Measurements from ENCODE around the gene KRTAP1-4. TPM values are rescaled to one million over a fixed set of nuclear protein-coding genes. Genes with fewer than 3 reads are reported as not detected.

The KRTAP1-4 gene
- total and polyA plus RNA-seq, 2 of the 8 experiments (the other 6 are each of a cell fraction or from before 2014, with no cell fraction given), result not detected

DNA sequence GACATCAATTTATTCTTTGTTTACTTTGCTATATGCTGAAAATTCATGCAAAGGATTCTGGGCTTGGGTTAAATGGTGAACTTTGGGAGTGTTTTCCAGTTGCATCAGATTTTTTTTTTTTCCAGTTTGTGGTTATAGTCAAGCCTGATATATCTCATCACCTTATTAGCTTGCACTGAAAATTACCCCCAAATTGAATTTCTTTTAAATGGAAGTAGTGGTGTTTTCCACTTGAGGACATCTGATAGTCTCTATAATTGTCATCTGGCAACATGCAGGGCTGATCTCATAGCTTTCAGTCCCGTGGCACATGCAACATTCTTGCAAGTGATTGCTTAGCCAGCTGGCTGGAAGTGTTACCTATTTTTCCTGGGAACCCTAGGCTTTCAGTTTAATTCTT lies 16.4 kb downstream of the KRTAP1-4 start:
- H2BK20ac ChIP-seq (ENCODE audit: low read length), result no peak overlapping the region
- H3K14ac ChIP-seq (ENCODE audit: insufficient read length), result no peak overlapping the region
- no peak overlapping the region for H2AK5ac ChIP-seq (ENCODE audit: low read depth, low read length)
- H3K79me1 ChIP-seq (ENCODE audit: low read depth, low read length), result no peaks in the 10 kb centered on the region
- no peak overlapping the region for H2BK5ac ChIP-seq (ENCODE audit: low read depth, low read length)
- CTCF ChIA-PET (ENCODE audit: partially characterized antibody), result interaction anchor here (1.2 to 1.3 kb wide), 2 partner anchors 50 to 309 kb away, joined by 4 to 5 read pairs; no protein-coding TSS in a partner anchor
- no peaks in the 10 kb centered on the region for H3K36me3 ChIP-seq (ENCODE audit: control insufficient read depth in 2 of 4, insufficient read depth in 4 of 4, low read length in 3 of 4)
- no peak overlapping the region for H4K91ac ChIP-seq (replicated peaks; ENCODE audit: insufficient read length, low read length)
- WGBS, 2 experiments (ENCODE audit: extremely low coverage in 1 of 2, insufficient coverage in 1 of 2, insufficient read length in 1 of 2, insufficient replicate concordance in 2 of 2, low coverage in 1 of 2, low lambda C conversion rate in 2 of 2, missing lambda C conversion rate in 1 of 2), result 77% methylated on average over 1 of the region's 1 CpG; no CpG with 5 or more reads in 1 of the 2 experiments
- no peak overlapping the region for H3K4ac ChIP-seq (replicated peaks; ENCODE audit: insufficient read length, low read depth, low read length)
- no peaks in the 10 kb centered on the region; a peak in 1 of 7 replicates for H3K27me3 ChIP-seq (replicated peaks in 1 of 4; ENCODE audit: control insufficient read depth in 3 of 4, extremely low read depth in 1 of 4, insufficient read depth in 3 of 4, low read length in 3 of 4)
- no peaks in the 10 kb centered on the region for H3K9me3 ChIP-seq (ENCODE audit: insufficient read depth in 2 of 2, low read depth in 1 of 2, low read length in 1 of 2)
- H2BK12ac ChIP-seq (ENCODE audit: low read depth, low read length), result no peak overlapping the region
- no peak overlapping the region for H3K18ac ChIP-seq (ENCODE audit: extremely low read depth, low read length)
- H3K4me1 ChIP-seq (replicated peaks in 1 of 4; ENCODE audit: control insufficient read depth in 3 of 4, insufficient read depth in 4 of 4, low read length in 3 of 4), result peaks cover 0 to 8% (median 5%) of the 10 kb centered on the region in 4 experiments; a peak in 6 of 7 replicates
- H3K4me2 ChIP-seq (ENCODE audit: insufficient read depth in 1 of 2, low read depth in 2 of 2, low read length in 2 of 2), result no peak overlapping the region
- H3K79me2 ChIP-seq (ENCODE audit: control insufficient read depth in 1 of 2, insufficient read depth in 2 of 2, low read length in 2 of 2), result no peaks in the 10 kb centered on the region
- no peak overlapping the region for H2BK15ac ChIP-seq (ENCODE audit: low read length)
- H4K8ac ChIP-seq (ENCODE audit: extremely low read depth, insufficient read depth, low read length), result no peak overlapping the region
- no peaks in the 10 kb centered on the region for H3K23me2 ChIP-seq (ENCODE audit: low read depth, low read length)
- FAIRE-seq (no peak), DNase-seq (ENCODE audit: low read depth in 1 of 2, low spot score in 2 of 2) (no peak)
- no peak overlapping the region for H4K5ac ChIP-seq (ENCODE audit: insufficient read length, low read depth, low read length)
- no peaks in the 10 kb centered on the region for H4K20me1 ChIP-seq (replicated peaks in 1 of 2; ENCODE audit: control insufficient read depth in 1 of 2, insufficient read depth in 2 of 2, low read length in 2 of 2)
- no peak overlapping the region for H3K23ac ChIP-seq (ENCODE audit: insufficient read length)
- H3K9ac ChIP-seq (replicated peaks in 1 of 4; ENCODE audit: extremely low read depth in 1 of 4, low read depth in 3 of 4, low read length in 3 of 4), result no peak overlapping the region
- no peak overlapping the region for H3K56ac ChIP-seq (replicated peaks; ENCODE audit: insufficient read length, low read depth, low read length)
- H2AFZ ChIP-seq (ENCODE audit: low read length), result no peak overlapping the region
- H3K4me3 ChIP-seq (ENCODE audit: extremely low read depth in 1 of 4, insufficient read depth in 2 of 4, low read depth in 3 of 4, low read length in 4 of 4), result no peak overlapping the region
- H3K27ac ChIP-seq (ENCODE audit: low read depth, low read length), result no peak overlapping the region
- no peak overlapping the region for H2BK120ac ChIP-seq (replicated peaks; ENCODE audit: low read depth, low read length)
- POLR2A ChIA-PET (ENCODE audit: partially characterized antibody), result no interaction called here
- TF ChIP-seq GTF2F1 (IDR thresholded peaks at IDR 0.05; ENCODE audit: borderline replicate concordance, low read depth, low read length) (no peak), SUZ12 (IDR thresholded peaks at IDR 0.05; ENCODE audit: low read length) (no peak), SP4 (IDR thresholded peaks at IDR 0.05; ENCODE audit: low read length) (no peak), FOSL1 (IDR thresholded peaks at IDR 0.05; ENCODE audit: insufficient read depth, low read depth, low read length) (no peak), SP2 (IDR thresholded peaks at IDR 0.05; ENCODE audit: low read length) (no peak), KDM4A (IDR thresholded peaks at IDR 0.05; ENCODE audit: low read depth, low read length, severe bottlenecking) (no peak), EGR1 (IDR thresholded peaks at IDR 0.05; ENCODE audit: borderline replicate concordance, low read depth, low read length) (no peak), CBX8 (IDR thresholded peaks at IDR 0.05; ENCODE audit: borderline replicate concordance, low read depth, low read length) (no peak), CREB1 (IDR thresholded peaks at IDR 0.05) (no peak), PHF8 (conservative IDR thresholded peaks at IDR 0.05; ENCODE audit: low read depth, low read length) (no peak), SIX5 (IDR thresholded peaks at IDR 0.05; ENCODE audit: low read depth, low read length) (no peak), RXRA (IDR thresholded peaks at IDR 0.05; ENCODE audit: insufficient read depth, low read depth, low read length) (no peak)
- TF ChIP-seq, protein P1, sequence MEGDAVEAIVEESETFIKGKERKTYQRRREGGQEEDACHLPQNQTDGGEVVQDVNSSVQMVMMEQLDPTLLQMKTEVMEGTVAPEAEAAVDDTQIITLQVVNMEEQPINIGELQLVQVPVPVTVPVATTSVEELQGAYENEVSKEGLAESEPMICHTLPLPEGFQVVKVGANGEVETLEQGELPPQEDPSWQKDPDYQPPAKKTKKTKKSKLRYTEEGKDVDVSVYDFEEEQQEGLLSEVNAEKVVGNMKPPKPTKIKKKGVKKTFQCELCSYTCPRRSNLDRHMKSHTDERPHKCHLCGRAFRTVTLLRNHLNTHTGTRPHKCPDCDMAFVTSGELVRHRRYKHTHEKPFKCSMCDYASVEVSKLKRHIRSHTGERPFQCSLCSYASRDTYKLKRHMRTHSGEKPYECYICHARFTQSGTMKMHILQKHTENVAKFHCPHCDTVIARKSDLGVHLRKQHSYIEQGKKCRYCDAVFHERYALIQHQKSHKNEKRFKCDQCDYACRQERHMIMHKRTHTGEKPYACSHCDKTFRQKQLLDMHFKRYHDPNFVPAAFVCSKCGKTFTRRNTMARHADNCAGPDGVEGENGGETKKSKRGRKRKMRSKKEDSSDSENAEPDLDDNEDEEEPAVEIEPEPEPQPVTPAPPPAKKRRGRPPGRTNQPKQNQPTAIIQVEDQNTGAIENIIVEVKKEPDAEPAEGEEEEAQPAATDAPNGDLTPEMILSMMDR (IDR thresholded peaks at IDR 0.05; ENCODE audit: control extremely low read depth in 1 of 3, insufficient read depth in 1 of 3, low read depth in 1 of 3, low read length in 3 of 3), result no peak

Measured in H1 (cell line).